Neural cell (in vitro differentiated cells): Measurements from ENCODE around the gene SNRNP200. TPM values are rescaled to one million over a fixed set of nuclear protein-coding genes. Genes with fewer than 3 reads are reported as not detected.

Experiments
- H2AFZ ChIP-seq: fragments of 200-600, 300-800 bp; sonication (generic), shearing (Covaris generic); 2 replicates; pipeline ENCODE4 v1.6.0; 2014; ENCODE audit warnings: low read depth, mild to moderate bottlenecking, antibody characterized with exemption, low read length, moderate library complexity
- H3F3A ChIP-seq: fragments of 200-600 bp; shearing (Covaris generic); 2 replicates; pipeline ENCODE4 v1.6.1; 2016; ENCODE audit warnings: mild to moderate bottlenecking, moderate library complexity, mixed read lengths, antibody characterized with exemption, low read length; ENCODE audit not compliant: insufficient read depth, poor library complexity, severe bottlenecking
- H3K27ac ChIP-seq: fragments of 200-600, 300-800 bp; sonication (generic), shearing (Covaris generic); 2 replicates; pipeline ENCODE4 v1.5.1; 2014; ENCODE audit warnings: mild to moderate bottlenecking, low read length, moderate library complexity
- H3K27me3 ChIP-seq: fragments of 300-800, 200-600 bp; sonication (generic), shearing (Covaris generic); 2 replicates; pipeline ENCODE4 v1.6.0; 2014; ENCODE audit warnings: mild to moderate bottlenecking, low read depth, low read length, moderate library complexity; ENCODE audit not compliant: insufficient read depth
- H3K36me3 ChIP-seq: fragments of 300-800, 200-600 bp; sonication (generic), shearing (Covaris generic); 2 replicates; pipeline ENCODE4 v1.5.1; 2014; ENCODE audit warnings: mild to moderate bottlenecking, antibody characterized with exemption, low read length, moderate library complexity; ENCODE audit not compliant: insufficient read depth
- H3K4me2 ChIP-seq: fragments of 300-800, 200-600 bp; sonication (generic), shearing (Covaris generic); 2 replicates; pipeline ENCODE4 v1.6.0; 2014; ENCODE audit warnings: mild to moderate bottlenecking, low read length
- H3K4me3 ChIP-seq: fragments of 300-800, 200-600 bp; sonication (generic), shearing (Covaris generic); 2 replicates; pipeline ENCODE4 v1.5.1; 2014; ENCODE audit warnings: mild to moderate bottlenecking, low read length, moderate library complexity
- H3K79me2 ChIP-seq: fragments of 200-600 bp; shearing (Covaris generic); replicated peaks from 2 replicates; pipeline ENCODE4 v1.6.0; 2014; ENCODE audit warnings: mild to moderate bottlenecking, low read length, moderate library complexity; ENCODE audit not compliant: insufficient read depth
- H3K9ac ChIP-seq: fragments of 300-800, 200-600 bp; sonication (generic), shearing (Covaris generic); 2 replicates; pipeline ENCODE4 v1.6.1; 2016; ENCODE audit warnings: mild to moderate bottlenecking, low read length, mixed read lengths
- H3K9me2 ChIP-seq: fragments of 200-600 bp; shearing (Covaris generic); 2 replicates; pipeline ENCODE4 v1.6.1; 2016; ENCODE audit warnings: mild to moderate bottlenecking, low read length, mixed read lengths; ENCODE audit not compliant: insufficient read depth
- H3K9me3 ChIP-seq: fragments of 200-600, 300-800 bp; sonication (generic), shearing (Covaris generic); 2 replicates; pipeline ENCODE4 v1.6.1; 2016; ENCODE audit warnings: mild to moderate bottlenecking, mixed run types, low read length, moderate library complexity, mixed read lengths
- H4K20me1 ChIP-seq: fragments of 200-600 bp; shearing (Covaris generic); 2 replicates; pipeline ENCODE4 v1.6.1; 2016; ENCODE audit warnings: mild to moderate bottlenecking, mixed run types; ENCODE audit not compliant: insufficient read depth
- EP300 ChIP-seq: fragments of 450-650 bp; conservative IDR thresholded peaks from 2 replicates; pipeline ENCODE4 v1.6.1; 2014; ENCODE audit warnings: antibody characterized with exemption, mild to moderate bottlenecking, moderate library complexity; ENCODE audit not compliant: poor library complexity, severe bottlenecking
- EZH2 ChIP-seq: fragments of 200-600, 300-800 bp; shearing (Covaris generic), sonication (generic); IDR thresholded peaks from 2 replicates; pipeline ENCODE4 v1.6.1; 2014; ENCODE audit warnings: antibody characterized with exemption, low read length, borderline replicate concordance, mild to moderate bottlenecking; ENCODE audit not compliant: insufficient read depth, poor library complexity, severe bottlenecking
- MXI1 ChIP-seq: fragments of 450-650 bp; conservative IDR thresholded peaks from 2 replicates; pipeline ENCODE4 v1.6.1; 2014; ENCODE audit warnings: antibody characterized with exemption, mild to moderate bottlenecking; ENCODE audit not compliant: poor library complexity, severe bottlenecking
- POLR2AphosphoS5 ChIP-seq: IDR thresholded peaks from 2 replicates; pipeline ENCODE4 v1.6.1; 2012
- RAD21 ChIP-seq: fragments of 450-650 bp; conservative IDR thresholded peaks from 2 replicates; pipeline ENCODE4 v1.6.1; 2014; ENCODE audit warnings: antibody characterized with exemption, mild to moderate bottlenecking, moderate library complexity
- REST ChIP-seq: IDR thresholded peaks from 2 replicates; pipeline ENCODE4 v1.6.1; 2012; ENCODE audit warnings: borderline replicate concordance
- SMC3 ChIP-seq: fragments of 450-650 bp; conservative IDR thresholded peaks from 2 replicates; pipeline ENCODE4 v1.6.1; 2014; ENCODE audit warnings: antibody characterized with exemption, mild to moderate bottlenecking, moderate library complexity; ENCODE audit not compliant: poor library complexity
- TAF1 ChIP-seq: IDR thresholded peaks from 2 replicates; pipeline ENCODE4 v1.6.1; 2012; ENCODE audit warnings: low read depth
- polyA plus RNA-seq: library from polyadenylated mRNA; depleted of rRNA; stranded (reverse); fragments of >200 nt; gene quantifications from 2 replicates; pipeline ENCODE4 v1.2.3, GENCODE V29; 2014
- TF ChIP-seq, protein P1 (sequence below): fragments of 450-650 bp; IDR thresholded peaks from 2 replicates; pipeline ENCODE4 v1.5.1; 2014; ENCODE audit warnings: antibody characterized with exemption, mild to moderate bottlenecking, moderate library complexity; ENCODE audit not compliant: poor library complexity, severe bottlenecking

SNRNP200 gene
- polyA plus RNA-seq, 1 donor from 2014 or later, result 70.4 TPM

DNA sequence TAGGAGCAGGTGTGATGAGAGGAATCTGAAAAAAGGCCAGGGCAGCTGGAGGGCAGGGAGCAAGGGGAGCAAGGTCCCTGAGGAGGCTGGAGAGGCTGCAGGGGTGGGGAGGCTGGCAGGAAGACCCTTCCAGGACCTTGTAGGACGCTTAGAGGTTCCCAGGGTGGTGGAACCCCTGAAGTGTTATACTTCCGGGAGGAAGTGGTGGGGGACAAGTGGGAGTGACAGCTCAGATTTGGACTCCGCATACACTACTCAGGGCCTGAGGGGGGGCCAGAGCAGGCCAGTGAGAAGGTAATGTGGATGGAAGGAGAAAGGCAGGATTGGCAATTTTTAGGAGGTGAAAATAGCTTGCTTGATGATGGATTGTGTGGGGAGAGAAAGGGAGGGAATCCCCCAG lies 28.4 kb upstream of the SNRNP200 start:
- H3K27me3 ChIP-seq, result no peaks in the 10 kb centered on the region
- no peak overlapping the region for H3K27ac ChIP-seq
- H3K36me3 ChIP-seq, result no peaks in the 10 kb centered on the region
- no peak overlapping the region for H3K4me3 ChIP-seq
- no peaks in the 10 kb centered on the region for H3K9me3 ChIP-seq
- TF ChIP-seq POLR2AphosphoS5, result no peak
- TF ChIP-seq EZH2, result no peak
- TF ChIP-seq MXI1, result no peak
- no peak for TF ChIP-seq SMC3
- H3K79me2 ChIP-seq, result peaks cover 11% of the 10 kb centered on the region
- no peaks in the 10 kb centered on the region for H3K9me2 ChIP-seq
- H3K9ac ChIP-seq, result no peak overlapping the region
- no peak overlapping the region for H3K4me2 ChIP-seq
- H3F3A ChIP-seq, result no peaks in the 10 kb centered on the region
- no peaks in the 10 kb centered on the region for H4K20me1 ChIP-seq
- H2AFZ ChIP-seq, result no peak overlapping the region

GRCh38 chr2:96330407-96330806 lies 25.1 kb upstream of the SNRNP200 start:
- Histone ChIP-seq H4K20me1 (no peaks in the 10 kb centered on the region), H3K27me3 (peaks cover 10% of the 10 kb centered on the region), H2AFZ (no peak overlapping the region), H3K79me2 (no peaks in the 10 kb centered on the region), H3K4me3 (no peak overlapping the region), H3F3A (no peaks in the 10 kb centered on the region), H3K9me3 (no peaks in the 10 kb centered on the region), H3K9ac (no peak overlapping the region), H3K36me3 (no peaks in the 10 kb centered on the region), H3K27ac (no peak overlapping the region), H3K4me2 (no peak overlapping the region), H3K9me2 (no peaks in the 10 kb centered on the region)
- no peak for TF ChIP-seq REST
- TF ChIP-seq EP300, result no peak
- TF ChIP-seq RAD21, result no peak
- no peak for TF ChIP-seq SMC3
- no peak for TF ChIP-seq POLR2AphosphoS5
- no peak for TF ChIP-seq MXI1
- TF ChIP-seq EZH2, result no peak
- no peak for TF ChIP-seq TAF1
- TF ChIP-seq, protein P1, sequence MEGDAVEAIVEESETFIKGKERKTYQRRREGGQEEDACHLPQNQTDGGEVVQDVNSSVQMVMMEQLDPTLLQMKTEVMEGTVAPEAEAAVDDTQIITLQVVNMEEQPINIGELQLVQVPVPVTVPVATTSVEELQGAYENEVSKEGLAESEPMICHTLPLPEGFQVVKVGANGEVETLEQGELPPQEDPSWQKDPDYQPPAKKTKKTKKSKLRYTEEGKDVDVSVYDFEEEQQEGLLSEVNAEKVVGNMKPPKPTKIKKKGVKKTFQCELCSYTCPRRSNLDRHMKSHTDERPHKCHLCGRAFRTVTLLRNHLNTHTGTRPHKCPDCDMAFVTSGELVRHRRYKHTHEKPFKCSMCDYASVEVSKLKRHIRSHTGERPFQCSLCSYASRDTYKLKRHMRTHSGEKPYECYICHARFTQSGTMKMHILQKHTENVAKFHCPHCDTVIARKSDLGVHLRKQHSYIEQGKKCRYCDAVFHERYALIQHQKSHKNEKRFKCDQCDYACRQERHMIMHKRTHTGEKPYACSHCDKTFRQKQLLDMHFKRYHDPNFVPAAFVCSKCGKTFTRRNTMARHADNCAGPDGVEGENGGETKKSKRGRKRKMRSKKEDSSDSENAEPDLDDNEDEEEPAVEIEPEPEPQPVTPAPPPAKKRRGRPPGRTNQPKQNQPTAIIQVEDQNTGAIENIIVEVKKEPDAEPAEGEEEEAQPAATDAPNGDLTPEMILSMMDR, result no peak

- Histone ChIP-seq H3K27ac (no peak overlapping the region), H3K36me3 (no peaks in the 10 kb centered on the region), H2AFZ (no peak overlapping the region), H3K27me3 (peaks cover 16% of the 10 kb centered on the region), H3K4me3 (no peak overlapping the region), H3F3A (no peaks in the 10 kb centered on the region), H3K79me2 (no peaks in the 10 kb centered on the region), H3K4me2 (no peak overlapping the region), H3K9me2 (no peaks in the 10 kb centered on the region), H3K9me3 (no peaks in the 10 kb centered on the region), H3K9ac (no peak overlapping the region), H4K20me1 (no peaks in the 10 kb centered on the region)
- TF ChIP-seq EZH2 (no peak), RAD21 (no peak), EP300 (no peak), POLR2AphosphoS5 (no peak)
These were observed 24.5 kb upstream of the SNRNP200 start for GRCh38 chr2:96329874-96330273.
